SK-N-SH (cell line): Measurements from ENCODE around the gene ITGB6. TPM values are rescaled to one million over a fixed set of nuclear protein-coding genes. Genes with fewer than 3 reads are reported as not detected.

Experiments
- CTCF ChIA-PET: fragments of 300-600, 350-600 bp; formaldehyde crosslinking; extraction: SDS; loops from one replicate; lab custom pipeline; 2021; lab: Yijun Ruan, JAX
- POLR2A ChIA-PET: fragments of 350-600 bp; sonication (Branson Sonifier 250); formaldehyde crosslinking; extraction: SDS; loops from one replicate; lab custom pipeline; 2020; ENCODE audit warnings: antibody characterized with exemption, inconsistent platforms; lab: Yijun Ruan, JAX
- DNase-seq: peaks from one replicate; pipeline ENCODE4 v3.0.0; 2012
- H2AFZ ChIP-seq: fragments of 200-600 bp; sonication (generic); 2 replicates; pipeline ENCODE4 v1.8.1; 2016; ENCODE audit warnings: antibody characterized with exemption, mild to moderate bottlenecking, low read depth
- H3F3A ChIP-seq: fragments of 200-600 bp; sonication (generic); replicated peaks from 2 replicates; pipeline ENCODE3; 2016; ENCODE audit warnings: antibody characterized with exemption, mild to moderate bottlenecking; ENCODE audit not compliant: insufficient read depth
- H3K27ac ChIP-seq, 2 experiments: fragments of 200-500 bp in 1 of 2; fragments of 200-600 bp in 1 of 2; sonication (Bioruptor generic) in 1 of 2; sonication (generic), shearing (Covaris generic) in 1 of 2; 2 replicates each; pipeline versions ENCODE4 v1.5.1 to v1.6.1; 2014 to 2016; ENCODE audit warnings: low read depth in 2 of 2, inconsistent platforms in 1 of 2, low read length in 1 of 2, mild to moderate bottlenecking in 1 of 2, mixed read lengths in 1 of 2
- H3K27me3 ChIP-seq: fragments of 200-600 bp; sonication (generic), shearing (Covaris generic); 2 replicates; pipeline ENCODE4 v1.6.1; 2016; ENCODE audit warnings: mixed run types; ENCODE audit not compliant: insufficient read depth
- H3K36me3 ChIP-seq, 2 experiments: fragments of 200-500 bp in 1 of 2; fragments of 200-600 bp in 1 of 2; sonication (Bioruptor generic) in 1 of 2; sonication (generic) in 1 of 2; replicated peaks in 1 of 2; 2 replicates each; pipeline versions ENCODE3 to v1.5.1; 2014 to 2016; ENCODE audit warnings: low read length in 1 of 2, mild to moderate bottlenecking in 1 of 2; ENCODE audit not compliant: insufficient read depth in 2 of 2, control insufficient read depth in 1 of 2
- H3K4me1 ChIP-seq, 2 experiments: fragments of 200-500 bp in 1 of 2; fragments of 200-600 bp in 1 of 2; sonication (Bioruptor generic) in 1 of 2; sonication (generic), shearing (Covaris generic) in 1 of 2; 2 replicates each; pipeline versions ENCODE4 v1.5.1 to v1.6.1; 2014 to 2016; ENCODE audit warnings: low read depth in 1 of 2, low read length in 1 of 2, mixed run types in 1 of 2; ENCODE audit not compliant: insufficient read depth in 2 of 2, control insufficient read depth in 1 of 2
- H3K4me2 ChIP-seq: fragments of 200-600 bp; sonication (generic), shearing (Covaris generic); 2 replicates; pipeline ENCODE4 v1.6.1; 2017; ENCODE audit warnings: mixed run types
- H3K4me3 ChIP-seq, 2 experiments: fragments of 200-500 bp in 1 of 2; fragments of 200-600 bp in 1 of 2; sonication (Bioruptor generic) in 1 of 2; sonication (generic), shearing (Covaris generic) in 1 of 2; 2 replicates each; pipeline versions ENCODE4 v1.5.1 to v1.8.1; 2014 to 2016; ENCODE audit warnings: low read depth in 2 of 2, inconsistent platforms in 1 of 2, low read length in 1 of 2, mild to moderate bottlenecking in 1 of 2, mixed read lengths in 1 of 2, moderate library complexity in 1 of 2
- H3K79me2 ChIP-seq: fragments of 200-600 bp; sonication (generic); 2 replicates; pipeline ENCODE4 v1.8.1; 2017; ENCODE audit warnings: mild to moderate bottlenecking; ENCODE audit not compliant: insufficient read depth
- H3K9ac ChIP-seq: fragments of 200-600 bp; sonication (generic); 2 replicates; pipeline ENCODE4 v1.6.1; 2017; ENCODE audit warnings: mixed run types
- H3K9me2 ChIP-seq: fragments of 200-600 bp; sonication (generic); 2 replicates; pipeline ENCODE4 v1.6.1; 2017; ENCODE audit warnings: mixed run types
- H3K9me3 ChIP-seq: fragments of 200-600 bp; sonication (generic); 2 replicates; pipeline ENCODE4 v1.6.1; 2017; ENCODE audit warnings: mixed run types, mild to moderate bottlenecking, moderate library complexity
- H4K20me1 ChIP-seq: fragments of 200-600 bp; sonication (generic); 2 replicates; pipeline ENCODE4 v1.6.1; 2017; ENCODE audit warnings: mild to moderate bottlenecking, mixed run types; ENCODE audit not compliant: insufficient read depth
- EP300 ChIP-seq, 2 experiments: IDR thresholded peaks; 2 replicates each; pipeline versions ENCODE4 v1.4.0 to v1.6.1; 2012; ENCODE audit warnings: borderline replicate concordance in 1 of 2, low read depth in 1 of 2, low read length in 1 of 2
- FOSL2 ChIP-seq: IDR thresholded peaks from 2 replicates; pipeline ENCODE4 v1.4.0; 2012; ENCODE audit warnings: low read depth, mild to moderate bottlenecking, moderate library complexity, borderline replicate concordance
- GABPA ChIP-seq: IDR thresholded peaks from 2 replicates; pipeline ENCODE4 v1.4.0; 2012; ENCODE audit warnings: low read depth, mild to moderate bottlenecking
- JUND ChIP-seq: IDR thresholded peaks from 2 replicates; pipeline ENCODE4 v1.4.0; 2012
- MAX ChIP-seq: IDR thresholded peaks from 2 replicates; pipeline ENCODE4 v1.4.0; 2012; ENCODE audit warnings: low read depth
- NFIC ChIP-seq: IDR thresholded peaks from 2 replicates; pipeline ENCODE4 v1.4.0; 2012; ENCODE audit warnings: borderline replicate concordance
- NRF1 ChIP-seq: IDR thresholded peaks from 2 replicates; pipeline ENCODE4 v1.6.1; 2012; ENCODE audit warnings: low read depth, mild to moderate bottlenecking, low read length
- REST ChIP-seq: IDR thresholded peaks from 2 replicates; pipeline ENCODE4 v1.6.1; 2012; ENCODE audit warnings: mild to moderate bottlenecking, low read depth, low read length, moderate library complexity
- RFX5 ChIP-seq: IDR thresholded peaks from 2 replicates; pipeline ENCODE4 v1.6.1; 2012; ENCODE audit warnings: mild to moderate bottlenecking, improper control_type of control experiment, low read length
- RXRA ChIP-seq: IDR thresholded peaks from 2 replicates; pipeline ENCODE4 v1.4.0; 2012; ENCODE audit warnings: low read depth, mild to moderate bottlenecking, borderline replicate concordance
- SIN3A ChIP-seq: IDR thresholded peaks from 2 replicates; pipeline ENCODE4 v1.6.1; 2012; ENCODE audit warnings: low read depth, mild to moderate bottlenecking, low read length, moderate library complexity, borderline replicate concordance
- SMC3 ChIP-seq: IDR thresholded peaks from 2 replicates; pipeline ENCODE4 v1.6.1; 2012; ENCODE audit warnings: low read depth, low read length, improper control_type of control experiment
- TCF12 ChIP-seq: IDR thresholded peaks from 2 replicates; pipeline ENCODE4 v1.4.0; 2012
- USF1 ChIP-seq: IDR thresholded peaks from 2 replicates; pipeline ENCODE4 v1.4.0; 2012; ENCODE audit warnings: low read depth, borderline replicate concordance
- USF2 ChIP-seq: fragments of 150-350 bp; IDR thresholded peaks from 2 replicates; pipeline ENCODE4 v1.6.1; 2017; ENCODE audit warnings: antibody characterized with exemption, low read length, low read depth, borderline replicate concordance
- WGBS: methylation state at CpG from one replicate; pipeline ENCODE4 v1.1.6; 2017; ENCODE audit warnings: low lambda C conversion rate; 5-methylcytosine and 5-hydroxymethylcytosine counted together
- polyA plus RNA-seq, 3 experiments: library from polyadenylated mRNA; depleted of rRNA; stranded (reverse); fragments of >200 nt; gene quantifications; 2 replicates each; pipeline ENCODE4 v1.2.3, GENCODE V29; 2012

The ITGB6 gene
- polyA plus RNA-seq, 1 of the 3 experiments (the other 2 are of a cell fraction) = 0.10 TPM

GRCh38 chr2:160075171-160075570 is 124.9 kb downstream of the ITGB6 start:
- no peak overlapping the region for H3K4me2 ChIP-seq
- TF ChIP-seq RXRA (no peak), EP300 (IDR thresholded peaks at IDR 0.05; ENCODE audit: borderline replicate concordance in 1 of 2, low read depth in 1 of 2, low read length in 1 of 2) (no peak), MAX (0 out of 2 replicates have a peak, but pooled peaks have one; percentile 18), TCF12 (peak; percentile 54; the same call in 1 of the 2 replicates), JUND (no peak)
- DNase-seq = no peak
- H3K9me3 ChIP-seq = no peaks in the 10 kb centered on the region
- no peak overlapping the region for H3K4me3 ChIP-seq
- no peak overlapping the region for H3K27ac ChIP-seq
- no peak overlapping the region for H2AFZ ChIP-seq
- WGBS = 39% methylated on average over 5 of the region's 5 CpGs
- H3K4me1 ChIP-seq = no peaks in the 10 kb centered on the region
- H3K36me3 ChIP-seq = no peaks in the 10 kb centered on the region
- no peaks in the 10 kb centered on the region for H3K79me2 ChIP-seq
- H3K9me2 ChIP-seq = no peaks in the 10 kb centered on the region
- CTCF ChIA-PET = interaction anchor here (1.6 kb wide), 1 partner anchor 895 kb away, joined by 4 read pairs; no protein-coding TSS in a partner anchor
- H3K27me3 ChIP-seq = no peaks in the 10 kb centered on the region
- H3K9ac ChIP-seq = no peak overlapping the region
- H3F3A ChIP-seq = no peaks in the 10 kb centered on the region
- H4K20me1 ChIP-seq = no peaks in the 10 kb centered on the region
- POLR2A ChIA-PET = no interaction called here

GRCh38 chr2:160073284-160073888 is 126.7 kb downstream of the ITGB6 start:
- H3K36me3 ChIP-seq = no peaks in the 10 kb centered on the region
- no peak overlapping the region for H3K9ac ChIP-seq
- H2AFZ ChIP-seq = no peak overlapping the region
- no peak overlapping the region for H3K27ac ChIP-seq
- H3K27me3 ChIP-seq = no peaks in the 10 kb centered on the region
- H3K9me3 ChIP-seq = peaks cover 15% of the 10 kb centered on the region; the same call in 1 of the 2 replicates
- no peak for TF ChIP-seq USF2
- no peak for TF ChIP-seq NFIC
- no peak for TF ChIP-seq JUND
- TF ChIP-seq FOSL2 = no peak
- no peak for TF ChIP-seq TCF12
- TF ChIP-seq GABPA = no peak
- no peak for TF ChIP-seq NRF1
- no peak for TF ChIP-seq REST
- no peak for TF ChIP-seq RFX5
- TF ChIP-seq USF1 = no peak
- TF ChIP-seq SIN3A = no peak
- TF ChIP-seq SMC3 = no peak
- no peaks in the 10 kb centered on the region for H3F3A ChIP-seq
- DNase-seq = no peak
- no peaks in the 10 kb centered on the region for H4K20me1 ChIP-seq
- H3K4me1 ChIP-seq = no peaks in the 10 kb centered on the region
- 35% methylated on average over 2 of the region's 2 CpGs for WGBS
- CTCF ChIA-PET = no interaction called here
- no peak overlapping the region for H3K4me3 ChIP-seq
- no peak overlapping the region for H3K4me2 ChIP-seq
- POLR2A ChIA-PET = no interaction called here
- no peaks in the 10 kb centered on the region for H3K9me2 ChIP-seq
- H3K79me2 ChIP-seq = no peaks in the 10 kb centered on the region
